Heart right ventricle (tissue), 16 donors: ENCODE results near the gene SMIM23. TPM values are rescaled to one million over a fixed set of nuclear protein-coding genes. Genes with fewer than 3 reads are reported as not detected.

ENCODE experiments used
- ATAC-seq, 8 donors: fragments of 200-7000 bp; cut with Tn5 transposase; one replicate each; pipeline ENCODE4 v1.9.1; 2020; ENCODE audit warnings: mild to moderate bottlenecking in 8 of 8, moderate library complexity in 8 of 8, moderate number of reproducible peaks in 1 of 8
- DNase-seq, 2 donors: peaks; one replicate each; pipeline ENCODE4 v3.0.0-alpha.2; 2020
- H3K27ac ChIP-seq, 10 donors: fragments of 200-600 bp; sonication (generic) in 2 of 10; one replicate each; pipeline versions ENCODE4 v1.5.0 to v1.8.0; 2020 to 2022; ENCODE audit warnings: mild to moderate bottlenecking in 3 of 10
- H3K27me3 ChIP-seq, 7 donors: fragments of 200-600 bp; one replicate each; pipeline ENCODE4 v1.8.0; 2021 to 2022; ENCODE audit warnings: mild to moderate bottlenecking in 2 of 7
- H3K36me3 ChIP-seq, 9 donors: fragments of 200-600 bp; sonication (generic) in 1 of 9; one replicate each; pipeline versions ENCODE4 v1.5.0 to v1.8.0; 2020 to 2022; ENCODE audit warnings: mild to moderate bottlenecking in 2 of 9
- H3K4me1 ChIP-seq, 9 donors: fragments of 200-600 bp; sonication (generic) in 1 of 9; one replicate each; pipeline versions ENCODE4 v1.5.0 to v1.8.0; 2020 to 2022; ENCODE audit warnings: mild to moderate bottlenecking in 4 of 9
- H3K4me3 ChIP-seq, 10 donors: fragments of 200-600 bp; sonication (generic) in 2 of 10; one replicate each; pipeline versions ENCODE4 v1.5.0 to v1.8.0; 2020 to 2022; ENCODE audit warnings: mild to moderate bottlenecking in 7 of 10, moderate library complexity in 2 of 10
- H3K9me3 ChIP-seq, 11 donors: fragments of 200-600 bp in 10 of 11; sonication (generic) in 2 of 11; one replicate each; pipeline versions ENCODE4 v1.5.0 to v1.8.0; 2013 to 2022; ENCODE audit warnings: mild to moderate bottlenecking in 2 of 11, control low read depth in 1 of 11, moderate library complexity in 1 of 11
- CTCF ChIP-seq, 9 donors: fragments of 200-600 bp; sonication (generic) in 2 of 9; IDR thresholded peaks; one replicate each; pipeline versions ENCODE4 v1.5.0 to v1.8.0; 2021 to 2022; ENCODE audit warnings: antibody characterized with exemption in 9 of 9, mild to moderate bottlenecking in 5 of 9, moderate library complexity in 1 of 9
- WGBS, 2 donors: extraction: QIAGEN DNeasy Blood & Tissue Kit; methylation state at CpG; one replicate each; pipeline ENCODE4 v1.1.7; 2013; ENCODE audit warnings: inconsistent platforms in 1 of 2; 5-methylcytosine and 5-hydroxymethylcytosine counted together
- intact Hi-C, 10 donors: fragments of 100-400 bp; cut with DNase I; formaldehyde crosslinking; loops; one replicate each; pipeline versions ENCODE4 v1.11.1 to v1.14.2; 2022
- polyA plus RNA-seq, 2 donors: library from polyadenylated mRNA; stranded (reverse); fragments of 200-250 nt; gene quantifications; one replicate each; pipeline ENCODE4 v1.2.3, GENCODE V29; 2013
- total RNA-seq, 10 donors: library from RNA; stranded (reverse); fragmentation: NEBNext Ultra II Directional in 3 of 10; extraction: Animal tissue kit (Norgen Biotek cat#: 25700) in 3 of 10; gene quantifications; one replicate each; pipeline versions ENCODE4 v1.2.1 to v1.2.4, GENCODE V29; 2021 to 2023
- donor health status: Arrhythmogenic right ventricular cardiomyopathy.
- donor health status: ischemic (EF 13 %, LVEDD 7.1; RV severe dilation, severe dysfunction).
- donor health status: healthy with polysubstance abuse.
- donor health status: DM: no; HTN: yes; CAD: no.
- donor health status: DM: no; HTN: no; CAD: no.
- donor health status: ischemic (EF 25% LVEDD 6.9; RV normal size, moderate dysfunction).
- donor health status: ischemic (EF 25% LVEDD 5.7; RV mildly dilated, moderate dysfunction).
- donor health status: healthy.
- donor health status: DM: yes; HTN: yes; CAD: no.
- donor health status: Ischemic cardiomyopathy.
- donor health status: ischemic (EF 35%, LVEDD 5.7; RV mildly dilated, moderate dysfunction).
- donor health status: nonischemic (EF 11% LVEDD 7.7; RV severe dilation, severe dysfunction).
- donor health status: DM: yes; HTN: yes; CAD: no.
- donor health status: PGD.
- donor health status: ischemic (EF 29% LVEDD 5.4; RV normal size, mild dysfunction).
- donor health status: nonischemic (EF 23%, LVEDD 6.1; RV moderate dilation, normal function).

SMIM23 gene
- total and polyA plus RNA-seq, 12 donors = not detected

- no peak overlapping the region for H3K4me3 ChIP-seq
- no peak overlapping the region for H3K27ac ChIP-seq
- no peaks in the 10 kb centered on the region for H3K36me3 ChIP-seq
- H3K9me3 ChIP-seq = no peaks in the 10 kb centered on the region
- no peak for TF ChIP-seq CTCF (IDR thresholded peaks at IDR 0.05)
- intact Hi-C loops = loop anchor here in 3 of 10 donors (10.0 kb wide), 3 partner anchors 88 to 322 kb away; no protein-coding TSS in a partner anchor
- DNase-seq = no peak
- ATAC-seq = no peak
- peaks cover 0 to 28% (median 18%) of the 10 kb centered on the region in 9 donors for H3K4me1 ChIP-seq
- no peaks in the 10 kb centered on the region for H3K27me3 ChIP-seq
- WGBS, 2 donors = 55% methylated on average over 7 of the region's 7 CpGs
Measured at GRCh38 chr5:171747061-171747859, 38.4 kb upstream of the SMIM23 start.

GRCh38 chr5:171748720-171749119, 36.9 kb upstream of the SMIM23 start:
- DNase-seq (no peak), ATAC-seq (no peak)
- Histone ChIP-seq H3K9me3 (no peaks in the 10 kb centered on the region), H3K27me3 (no peaks in the 10 kb centered on the region), H3K27ac (no peak overlapping the region), H3K4me3 (no peak overlapping the region), H3K4me1 (peaks cover 0 to 28% (median 18%) of the 10 kb centered on the region in 9 donors), H3K36me3 (no peaks in the 10 kb centered on the region)
- 70 to 75% methylated on average over 6 of the region's 6 CpGs for WGBS, 2 donors
- intact Hi-C loops = loop anchor here in 3 of 10 donors (10.0 kb wide), 3 partner anchors 86 to 324 kb away; no protein-coding TSS in a partner anchor
- no peak for TF ChIP-seq CTCF (IDR thresholded peaks at IDR 0.05)

GRCh38 chr5:171749365-171749764, 36.3 kb upstream of the SMIM23 start:
- intact Hi-C loops = loop anchor here in 3 of 10 donors (10.0 kb wide), 3 partner anchors 85 to 325 kb away; no protein-coding TSS in a partner anchor
- no peaks in the 10 kb centered on the region for H3K9me3 ChIP-seq
- WGBS, 2 donors = 71 to 74% methylated on average over 3 of the region's 3 CpGs
- peak in 4 of 8 donors; percentile 7 to 17 (median 12) for ATAC-seq
- no peaks in the 10 kb centered on the region for H3K36me3 ChIP-seq
- no peak for DNase-seq
- no peaks in the 10 kb centered on the region for H3K27me3 ChIP-seq
- no peak for TF ChIP-seq CTCF (IDR thresholded peaks at IDR 0.05)
- peaks cover 0 to 28% (median 18%) of the 10 kb centered on the region in 9 donors for H3K4me1 ChIP-seq
- H3K4me3 ChIP-seq = no peak overlapping the region
- H3K27ac ChIP-seq = no peak overlapping the region

- peak in 7 of 9 donors; percentile 19 to 39 (median 30) for TF ChIP-seq CTCF (IDR thresholded peaks at IDR 0.05)
- H3K9me3 ChIP-seq = no peaks in the 10 kb centered on the region
- no peak overlapping the region for H3K4me3 ChIP-seq
- H3K36me3 ChIP-seq = no peaks in the 10 kb centered on the region
- no peaks in the 10 kb centered on the region for H3K27me3 ChIP-seq
- DNase-seq = peak; percentile 44 to 59
- H3K4me1 ChIP-seq = peaks cover 0 to 33% (median 18%) of the 10 kb centered on the region in 9 donors
- intact Hi-C loops = loop anchor here in 1 of 10 donors (10.0 kb wide), 1 partner anchor 94 kb away; no protein-coding TSS in a partner anchor
- peak overlapping the region in 3 of 10 donors; percentile 11 to 33 (median 31) for H3K27ac ChIP-seq
- ATAC-seq = peak; percentile 52 to 81 (median 72)
- WGBS, 2 donors = 60 to 70% methylated on average over 6 of the region's 6 CpGs
Measured at GRCh38 chr5:171750311-171750788, 35.3 kb upstream of the SMIM23 start.
